Uterine smooth muscle cell (primary cell): ENCODE results near the gene KRT17. TPM values are rescaled to one million over a fixed set of nuclear protein-coding genes. Genes with fewer than 3 reads are reported as not detected.

Experiments used
- total RNA-seq: library from RNA; depleted of rRNA; stranded (reverse); fragments of >200 nt; gene quantifications from 2 replicates; pipeline ENCODE4 v1.2.3, GENCODE V29; 2014

KRT17 gene
- 1.00 and 1.5 TPM in 2 replicates for total RNA-seq

DNA sequence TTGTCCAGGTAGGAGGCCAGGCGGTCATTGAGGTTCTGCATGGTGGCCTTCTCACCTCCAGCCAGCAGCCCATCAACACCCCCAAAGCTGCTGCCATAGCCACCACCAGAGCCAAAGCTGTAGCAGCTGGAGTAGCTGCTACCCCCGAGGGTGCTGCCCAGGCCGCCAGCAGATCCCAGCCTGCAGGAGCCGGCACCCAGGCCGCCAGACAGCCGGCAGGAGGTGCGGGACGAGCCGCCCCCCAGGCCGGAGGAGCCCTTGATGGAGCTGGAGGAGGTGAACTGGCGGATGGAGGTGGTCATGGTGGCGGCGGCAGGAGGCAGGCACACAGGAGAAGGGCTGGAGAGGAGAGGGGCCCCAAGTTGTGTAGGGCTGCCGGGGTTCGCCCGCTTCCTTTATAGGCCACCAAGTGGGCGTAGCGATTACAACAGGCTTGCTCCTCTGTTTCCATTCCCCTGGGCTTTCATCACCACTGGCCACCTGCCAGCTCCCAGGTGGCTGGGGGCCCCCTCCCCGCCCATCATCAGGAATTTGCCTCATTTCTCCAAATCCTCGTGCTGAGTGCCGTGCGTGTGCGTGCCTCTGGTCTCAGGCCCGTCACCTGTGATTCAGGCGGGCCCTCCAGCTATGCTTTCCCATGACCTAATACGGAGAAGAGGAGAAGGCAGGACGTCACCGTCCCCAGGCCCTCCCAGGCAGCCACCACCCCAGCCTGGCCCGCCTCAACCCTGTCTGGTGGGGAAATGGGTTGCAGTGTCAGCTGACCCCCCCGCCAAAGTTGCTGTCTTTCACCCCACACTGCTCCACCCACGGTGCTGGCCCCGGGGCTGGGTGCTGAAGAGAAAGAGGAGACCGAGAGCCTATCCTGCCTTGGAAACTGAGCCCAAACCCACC, at the start of gene KRT17:
Gene KRT17, minus strand, starts transcription at position 368 of the 894 bp plus-strand sequence. Its CDS starts 66 bp downstream, at position 302.

DNA sequence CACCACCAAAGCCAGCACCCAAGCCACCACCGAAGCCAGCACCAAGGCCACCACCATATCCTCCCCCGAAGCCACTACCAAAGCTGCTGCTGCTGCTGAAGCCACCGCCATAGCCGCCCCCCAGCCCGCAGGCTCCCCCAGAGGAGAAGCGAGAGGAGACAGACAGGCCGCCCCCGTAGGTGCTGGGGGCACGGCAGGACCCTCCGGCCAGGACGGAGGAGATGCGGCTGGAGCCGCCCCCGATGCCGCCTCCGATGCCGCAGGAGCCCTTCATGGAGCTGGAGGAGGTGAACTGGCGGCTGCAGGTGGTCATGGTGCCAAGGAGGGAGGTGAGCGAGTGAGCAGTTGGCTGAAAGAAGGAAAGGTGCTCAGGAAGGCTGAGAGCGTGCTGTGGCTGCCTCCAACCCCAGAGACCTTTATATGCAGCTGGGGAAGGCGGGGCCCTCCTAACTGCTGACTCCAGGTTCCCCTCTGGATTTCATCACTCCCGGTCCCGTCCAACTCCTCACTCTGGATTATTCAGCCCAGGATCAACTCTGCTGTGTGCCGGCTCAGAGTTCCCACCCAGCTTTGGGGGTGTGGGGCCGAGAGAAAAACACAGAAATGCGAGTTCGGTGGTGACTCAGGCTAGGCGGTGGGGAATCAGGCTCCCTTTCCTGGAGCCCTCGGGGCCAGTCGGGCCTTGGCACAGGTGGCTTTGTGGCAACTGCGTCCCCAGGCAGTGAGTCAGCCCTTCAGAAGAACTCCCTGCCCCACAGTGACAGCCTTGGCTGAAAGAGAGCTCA, 11.8 kb downstream of the KRT17 start, which contains the start of gene KRT16:
Gene KRT16, minus strand, starts transcription at position 392 of the 785 bp plus-strand sequence. Its CDS starts 79 bp downstream, at position 313.

DNA sequence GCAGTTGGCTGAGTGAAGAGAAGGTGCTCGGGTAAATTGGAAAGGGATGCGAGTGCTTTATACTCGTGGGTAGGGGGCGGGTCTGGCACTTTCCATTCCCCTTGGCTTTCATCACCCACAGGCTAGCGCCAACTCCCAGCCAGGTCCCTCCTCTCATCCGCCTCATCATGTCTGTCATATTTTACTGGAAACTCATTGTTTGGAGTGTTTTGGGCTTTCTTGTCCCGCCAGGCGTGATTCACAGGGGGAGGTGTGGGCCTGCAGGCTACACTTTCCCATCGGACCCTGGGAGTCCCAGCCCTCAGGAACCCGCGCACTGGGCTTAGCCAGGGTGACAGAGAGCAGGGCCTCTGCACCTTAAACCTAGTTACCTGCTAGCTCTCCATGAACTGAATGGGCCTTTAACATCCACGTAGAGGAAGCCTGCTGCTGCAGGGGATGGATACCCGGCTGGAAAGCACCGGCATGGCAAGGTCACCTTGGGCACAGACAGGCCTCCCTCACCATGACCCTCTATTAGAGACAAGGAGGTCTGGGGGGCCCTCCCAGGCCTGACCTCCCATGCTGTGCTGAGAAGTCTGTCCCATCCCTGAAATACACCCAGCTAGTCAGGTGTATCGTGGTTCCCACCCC, 37.4 kb downstream of the KRT17 start, which contains the start of gene KRT14:
Gene KRT14, minus strand, starts transcription at position 33 of the 633 bp plus-strand sequence. CDS start 61 bp downstream, outside the sequence.

DNA sequence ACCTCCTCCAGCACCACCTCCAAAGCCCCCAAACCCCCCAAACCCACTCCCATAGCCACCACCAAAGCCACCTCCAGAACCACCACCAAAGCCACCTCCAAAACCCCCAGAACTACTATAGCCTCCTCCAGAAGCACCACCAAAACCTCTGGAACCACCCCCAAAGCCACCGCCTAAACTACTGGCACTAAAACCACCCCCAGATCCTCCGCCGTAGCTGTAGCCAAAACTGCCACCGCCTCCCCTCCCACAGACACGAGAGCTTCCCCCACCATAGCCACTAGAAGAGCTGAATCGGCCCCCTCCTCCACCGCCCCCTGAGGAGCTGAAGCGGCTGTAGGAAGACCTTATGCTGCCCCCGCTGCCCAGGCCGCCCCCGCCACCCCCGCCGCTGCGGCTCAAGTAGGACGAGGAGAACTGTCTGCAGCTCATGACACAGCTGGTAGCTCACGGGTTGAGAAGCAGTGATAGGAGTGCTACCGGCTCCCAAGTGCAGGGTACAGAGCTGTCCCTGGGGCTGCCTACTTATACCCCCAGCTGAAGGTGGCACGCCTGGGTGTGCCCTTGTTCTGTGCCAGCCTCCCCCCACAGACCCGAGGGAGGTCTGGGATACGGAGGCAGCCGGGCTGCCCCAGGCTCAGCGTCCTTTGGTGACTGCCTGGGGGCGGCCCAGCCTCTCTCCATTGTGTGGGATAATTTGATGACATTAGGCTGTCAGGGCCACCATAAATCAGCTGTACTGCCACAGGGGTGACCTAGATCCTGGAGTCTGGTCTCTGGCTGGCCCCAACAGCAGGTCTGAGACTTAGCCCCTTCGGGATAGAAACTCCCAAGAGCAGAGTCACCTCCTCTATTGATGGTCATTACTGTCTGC, 52.6 kb downstream of the KRT17 start, which contains the start of gene KRT9:
Gene KRT9, minus strand, starts transcription at position 499 of the 874 bp plus-strand sequence. Its CDS starts 67 bp downstream, at position 432.

Other genes with a start within 250 kb of the KRT17 start
- 133 and 203 TPM in 2 replicates for gene KRT34, start 242.3 kb downstream of the KRT17 start, total RNA-seq
- gene KRT31, start 227.0 kb downstream of the KRT17 start, total RNA-seq = not detected in 2 replicates
- gene KRT37, start 200.0 kb downstream of the KRT17 start, total RNA-seq = not detected in 2 replicates
- gene KRT38, start 183.6 kb downstream of the KRT17 start, total RNA-seq = under 0.01 and 0.11 TPM in 2 replicates
- not detected in 2 replicates for gene KRT32, start 157.2 kb downstream of the KRT17 start, total RNA-seq
- gene KRT35, start 143.4 kb downstream of the KRT17 start, total RNA-seq = not detected in 2 replicates
- 0.11 and 0.12 TPM in 2 replicates for gene KRT36, start 134.7 kb downstream of the KRT17 start, total RNA-seq
- gene KRT13, start 119.0 kb downstream of the KRT17 start, total RNA-seq = 0.25 and 0.55 TPM in 2 replicates
- gene KRT15, start 105.7 kb downstream of the KRT17 start, total RNA-seq = 5.7 and 15.3 TPM in 2 replicates
- gene KRT19, start 96.3 kb downstream of the KRT17 start, total RNA-seq = 1,363 and 1,718 TPM in 2 replicates
- gene KRT9, start 52.5 kb downstream of the KRT17 start, total RNA-seq = not detected in 2 replicates
- gene KRT14, start 37.7 kb downstream of the KRT17 start, total RNA-seq = not detected in 2 replicates
- gene KRT16, start 11.8 kb downstream of the KRT17 start, total RNA-seq = 0.12 and 0.22 TPM in 2 replicates
- gene EIF1, start 64.3 kb upstream of the KRT17 start, total RNA-seq = 134 and 145 TPM in 2 replicates
- gene GAST, start 87.8 kb upstream of the KRT17 start, total RNA-seq = not detected in 2 replicates
- gene HAP1, start 110.1 kb upstream of the KRT17 start, total RNA-seq = under 0.01 TPM in 1 of 2 replicates, not detected in the other
- gene JUP, start 162.1 kb upstream of the KRT17 start, total RNA-seq = 4.5 and 7.6 TPM in 2 replicates
- gene P3H4, start 187.4 kb upstream of the KRT17 start, total RNA-seq = 43.2 and 79.7 TPM in 2 replicates
- 239 and 477 TPM in 2 replicates for gene FKBP10, start 188.4 kb upstream of the KRT17 start, total RNA-seq
- 55.6 and 76.4 TPM in 2 replicates for gene NT5C3B, start 211.7 kb upstream of the KRT17 start, total RNA-seq
- 0.12 TPM in 1 of 2 replicates, not detected in the other for gene KLHL10, start 213.2 kb upstream of the KRT17 start, total RNA-seq
- 34.4 and 35.9 TPM in 2 replicates for gene KLHL11, start 240.8 kb upstream of the KRT17 start, total RNA-seq